Keratinocyte (primary cell): ENCODE data around the gene ANKRD44. TPM values are rescaled to one million over a fixed set of nuclear protein-coding genes. Genes with fewer than 3 reads are reported as not detected.

Experiments
- DNase-seq: peaks from one replicate; pipeline ENCODE4 v3.0.0-alpha.2; 2011; ENCODE audit warnings: low read depth, missing footprints, low spot score
- FAIRE-seq: peaks from 2 replicates; lab custom pipeline; 2011; peaks lifted over from hg19 to GRCh38; lab: Jason Lieb, UNC
- H2AFZ ChIP-seq: 2 replicates; pipeline ENCODE4 v1.6.0; 2012; ENCODE audit warnings: low read length, control low read depth, inconsistent platforms; ENCODE audit not compliant: control insufficient read depth
- H3K27ac ChIP-seq: 2 replicates; pipeline ENCODE4 v1.5.1; 2011; ENCODE audit warnings: low read length; ENCODE audit not compliant: control insufficient read depth, insufficient read depth
- H3K27me3 ChIP-seq: 3 replicates; pipeline ENCODE4 v1.6.0; 2011; ENCODE audit warnings: low read length; ENCODE audit not compliant: control insufficient read depth, insufficient read depth; ENCODE audit errors: extremely low read depth
- H3K36me3 ChIP-seq, 2 experiments: 2 replicates in 1 of 2; 3 replicates in 1 of 2; pipeline ENCODE4 v1.5.1; 2011; ENCODE audit warnings: low read length in 2 of 2, mild to moderate bottlenecking in 1 of 2; ENCODE audit not compliant: control insufficient read depth in 2 of 2, insufficient read depth in 2 of 2; ENCODE audit errors: extremely low read depth in 1 of 2
- H3K4me1 ChIP-seq: 3 replicates; pipeline ENCODE4 v1.5.1; 2011; ENCODE audit warnings: low read length; ENCODE audit not compliant: control insufficient read depth, insufficient read depth; ENCODE audit errors: extremely low read depth
- H3K4me2 ChIP-seq: 3 replicates; pipeline ENCODE4 v1.6.0; 2011; ENCODE audit warnings: low read depth, low read length; ENCODE audit not compliant: control insufficient read depth, insufficient read depth; ENCODE audit errors: extremely low read depth
- H3K4me3 ChIP-seq, 3 experiments: fragments of 200-600 bp in 1 of 3; sonication (generic) in 1 of 3; 2 replicates in 2 of 3; 3 replicates in 1 of 3; pipeline ENCODE4 v1.5.1; 2011 to 2016; ENCODE audit warnings: low read length in 3 of 3, mild to moderate bottlenecking in 3 of 3, control low read depth in 2 of 3, inconsistent platforms in 1 of 3, low read depth in 1 of 3, mixed read lengths in 1 of 3, mixed run types in 1 of 3, moderate library complexity in 1 of 3; ENCODE audit not compliant: control insufficient read depth in 2 of 3, insufficient read depth in 2 of 3; ENCODE audit errors: extremely low read depth in 1 of 3
- H3K79me2 ChIP-seq: 2 replicates; pipeline ENCODE4 v1.6.0; 2012; ENCODE audit warnings: low read length; ENCODE audit not compliant: control insufficient read depth, insufficient read depth
- H3K9ac ChIP-seq: 3 replicates; pipeline ENCODE4 v1.6.0; 2011; ENCODE audit warnings: low read length; ENCODE audit not compliant: control insufficient read depth, insufficient read depth; ENCODE audit errors: extremely low read depth
- H3K9me1 ChIP-seq: 3 replicates; pipeline ENCODE4 v1.6.0; 2011; ENCODE audit warnings: low read length; ENCODE audit not compliant: control insufficient read depth, insufficient read depth; ENCODE audit errors: extremely low read depth
- H3K9me3 ChIP-seq: 2 replicates; pipeline ENCODE4 v1.5.1; 2012; ENCODE audit warnings: low read depth, low read length; ENCODE audit not compliant: control insufficient read depth
- H4K20me1 ChIP-seq: 3 replicates; pipeline ENCODE4 v1.6.0; 2011; ENCODE audit warnings: low read length; ENCODE audit not compliant: control insufficient read depth, insufficient read depth; ENCODE audit errors: extremely low read depth
- EZH2 ChIP-seq: IDR thresholded peaks from one replicate; pipeline ENCODE4 v1.6.1; 2012; ENCODE audit warnings: inconsistent platforms, mild to moderate bottlenecking, low read length, moderate library complexity
- dilution Hi-C: fragments of 300-500 bp; cut with MboI; formaldehyde crosslinking; loops from one replicate; pipeline ENCODE4 v1.7.0; 2020; ENCODE audit warnings: low sequenced_read_pairs; ENCODE audit not compliant: extremely low pct_ligation_motif_present
- polyA plus RNA-seq, 5 experiments: library from polyadenylated mRNA; depleted of rRNA in 3 of 5; stranded (reverse) in 3 of 5; stranded (forward) in 1 of 5; unstranded in 1 of 5; fragments of >200 nt; gene quantifications; 1 replicate in 1 of 5; 2 replicates in 3 of 5; 3 replicates in 1 of 5; pipeline versions ENCODE4 v1.2.1 to v1.2.3, GENCODE V29; 2011 to 2012; ENCODE audit warnings: missing spikeins in 2 of 5, low read depth in 1 of 5, low replicate concordance in 1 of 5
- TF ChIP-seq, protein P1 (sequence below), 3 experiments: IDR thresholded peaks in 1 of 3; conservative IDR thresholded peaks in 1 of 3; optimal IDR thresholded peaks in 1 of 3; 2 replicates in 2 of 3; 3 replicates in 1 of 3; pipeline versions ENCODE3 to v1.5.1; 2011; ENCODE audit warnings: low read length in 3 of 3, mild to moderate bottlenecking in 3 of 3, moderate library complexity in 2 of 3, control low read depth in 1 of 3, inconsistent platforms in 1 of 3; ENCODE audit not compliant: insufficient read depth in 2 of 3; ENCODE audit errors: extremely low read depth in 1 of 3

Gene ANKRD44
- polyA plus RNA-seq, 1 donor (not counting 4 experiments of a cell fraction or from before 2014, with no cell fraction given): 0.35 TPM

DNA sequence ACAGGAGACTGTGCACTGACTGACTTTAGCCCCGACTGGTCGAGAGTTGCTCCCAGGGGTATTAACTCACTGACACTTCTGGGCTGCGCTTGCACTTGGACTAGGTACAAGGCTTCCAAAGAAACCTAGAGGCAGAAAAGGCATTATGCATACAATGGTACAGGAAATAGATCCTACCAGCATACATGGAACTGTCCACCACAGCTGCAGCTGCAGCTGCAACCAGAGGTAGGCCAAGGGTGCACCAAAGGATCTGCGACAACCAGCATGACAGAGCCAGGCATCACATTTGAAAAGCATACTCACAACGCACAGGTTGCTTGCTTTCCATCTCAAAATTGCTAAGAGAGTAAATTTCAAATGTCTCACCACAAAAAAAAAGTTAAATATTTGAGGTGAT, 361.5 kb downstream of the ANKRD44 start:
- Histone ChIP-seq H4K20me1 (no peaks in the 10 kb centered on the region), H3K79me2 (no peaks in the 10 kb centered on the region), H3K4me1 (no peaks in the 10 kb centered on the region), H3K4me3 (no peak overlapping the region), H3K4me2 (no peak overlapping the region), H3K9ac (no peak overlapping the region), H2AFZ (no peak overlapping the region), H3K27me3 (no peaks in the 10 kb centered on the region), H3K27ac (no peak overlapping the region), H3K9me3 (no peaks in the 10 kb centered on the region), H3K36me3 (no peaks in the 10 kb centered on the region), H3K9me1 (no peaks in the 10 kb centered on the region)
- FAIRE-seq (no peak), DNase-seq (no peak)
- TF ChIP-seq EZH2: no peak
- TF ChIP-seq, protein P1, sequence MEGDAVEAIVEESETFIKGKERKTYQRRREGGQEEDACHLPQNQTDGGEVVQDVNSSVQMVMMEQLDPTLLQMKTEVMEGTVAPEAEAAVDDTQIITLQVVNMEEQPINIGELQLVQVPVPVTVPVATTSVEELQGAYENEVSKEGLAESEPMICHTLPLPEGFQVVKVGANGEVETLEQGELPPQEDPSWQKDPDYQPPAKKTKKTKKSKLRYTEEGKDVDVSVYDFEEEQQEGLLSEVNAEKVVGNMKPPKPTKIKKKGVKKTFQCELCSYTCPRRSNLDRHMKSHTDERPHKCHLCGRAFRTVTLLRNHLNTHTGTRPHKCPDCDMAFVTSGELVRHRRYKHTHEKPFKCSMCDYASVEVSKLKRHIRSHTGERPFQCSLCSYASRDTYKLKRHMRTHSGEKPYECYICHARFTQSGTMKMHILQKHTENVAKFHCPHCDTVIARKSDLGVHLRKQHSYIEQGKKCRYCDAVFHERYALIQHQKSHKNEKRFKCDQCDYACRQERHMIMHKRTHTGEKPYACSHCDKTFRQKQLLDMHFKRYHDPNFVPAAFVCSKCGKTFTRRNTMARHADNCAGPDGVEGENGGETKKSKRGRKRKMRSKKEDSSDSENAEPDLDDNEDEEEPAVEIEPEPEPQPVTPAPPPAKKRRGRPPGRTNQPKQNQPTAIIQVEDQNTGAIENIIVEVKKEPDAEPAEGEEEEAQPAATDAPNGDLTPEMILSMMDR (optimal IDR thresholded peaks at IDR 0.05 in 1 of 3, IDR thresholded peaks at IDR 0.05 in 1 of 3, conservative IDR thresholded peaks at IDR 0.05 in 1 of 3; ENCODE audit: extremely low read depth in 1 of 3, insufficient read depth in 2 of 3, low read length in 3 of 3): no peak
- dilution Hi-C loops: no loop called here

DNA sequence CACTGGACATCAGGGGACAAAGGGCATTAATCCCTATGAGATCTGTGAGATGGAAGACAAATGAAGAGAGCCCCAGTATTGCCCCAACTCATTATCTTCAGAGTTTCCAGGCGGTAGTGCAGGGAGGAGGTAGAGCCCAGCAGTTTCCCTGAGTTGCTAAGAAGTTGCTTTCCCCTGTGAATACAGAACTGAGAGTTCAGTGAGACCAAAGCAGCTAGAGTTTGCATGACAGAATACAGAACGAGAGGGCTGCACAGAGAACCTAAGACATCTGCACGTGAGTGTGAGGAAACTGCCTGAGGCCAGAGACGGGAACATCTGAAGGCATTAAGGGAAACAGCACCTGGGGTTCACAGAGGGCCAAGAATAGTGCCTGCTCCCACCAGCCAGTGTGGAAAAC, 366.0 kb downstream of the ANKRD44 start:
- H3K4me1 ChIP-seq: peaks cover 3% of the 10 kb centered on the region
- H3K9me1 ChIP-seq: no peaks in the 10 kb centered on the region
- no peak overlapping the region for H2AFZ ChIP-seq
- no peak overlapping the region for H3K9ac ChIP-seq
- no peak overlapping the region for H3K4me2 ChIP-seq
- H3K9me3 ChIP-seq: no peaks in the 10 kb centered on the region
- H3K27ac ChIP-seq: no peak overlapping the region
- TF ChIP-seq, protein P1 (optimal IDR thresholded peaks at IDR 0.05 in 1 of 3, IDR thresholded peaks at IDR 0.05 in 1 of 3, conservative IDR thresholded peaks at IDR 0.05 in 1 of 3; ENCODE audit: extremely low read depth in 1 of 3, insufficient read depth in 2 of 3, low read length in 3 of 3): no peak
- DNase-seq: no peak
- no peaks in the 10 kb centered on the region for H3K27me3 ChIP-seq
- H4K20me1 ChIP-seq: no peaks in the 10 kb centered on the region
- H3K79me2 ChIP-seq: no peaks in the 10 kb centered on the region
- no peak overlapping the region for H3K4me3 ChIP-seq
- no peak for FAIRE-seq
- dilution Hi-C loops: no loop called here
- H3K36me3 ChIP-seq: no peaks in the 10 kb centered on the region
